HCT116 (cell line): ENCODE results near the gene SH2D6. TPM values are rescaled to one million over a fixed set of nuclear protein-coding genes. Genes with fewer than 3 reads are reported as not detected.

Experiments
- ATAC-seq: fragments of 200-7000 bp; cut with Tn5 transposase; 2 replicates; pipeline ENCODE4 v1.9.1; 2020; ENCODE audit warnings: mild to moderate bottlenecking, moderate library complexity
- BruUV-seq: library from RNA; stranded (reverse); fragments of 400-500 nt; replicated peaks from 2 replicates; lab custom pipeline; 2021; lab: Mats Ljungman, UMichigan
- CTCF ChIA-PET: fragments of 300-600 bp; sonication (Branson Sonifier 250); formaldehyde crosslinking; loops from one replicate; lab custom pipeline; 2021; ENCODE audit warnings: antibody characterized with exemption; lab: Charles Lee
- POLR2A ChIA-PET: fragments of 300-600, 350-600 bp; sonication (Branson Sonifier 250); formaldehyde crosslinking; loops from one replicate; lab custom pipeline; 2021; ENCODE audit warnings: antibody characterized with exemption; lab: Charles Lee
- RAD21 ChIA-PET, 2 experiments: fragments of 300-600 bp; sonication (Branson Sonifier 250); formaldehyde crosslinking; loops; one replicate each; lab custom pipeline; 2023; ENCODE audit warnings: low total read pairs in 2 of 2; ENCODE audit not compliant: uncharacterized antibody in 2 of 2, unreplicated experiment in 2 of 2, low non-redundant PET in 1 of 2; lab: Charles Lee
- DNase-seq: peaks from one replicate; pipeline ENCODE4 v3.0.0-alpha.2; 2010; ENCODE audit warnings: low read depth, low spot score
- H2AFZ ChIP-seq: fragments of 200-600 bp; shearing (Covaris generic), sonication (generic); 2 replicates; pipeline ENCODE4 v1.6.1; 2017; ENCODE audit warnings: low read depth, mixed run types, mixed read lengths, antibody characterized with exemption, low read length; ENCODE audit not compliant: poor library complexity, severe bottlenecking
- H3K27ac ChIP-seq: 2 replicates; pipeline ENCODE4 v1.5.1; 2012; ENCODE audit warnings: low read depth, low read length
- H3K27me3 ChIP-seq: fragments of 200-600 bp; sonication (generic); 2 replicates; pipeline ENCODE4 v1.6.1; 2016; ENCODE audit warnings: mixed run types, low read length, mixed read lengths; ENCODE audit not compliant: insufficient read depth
- H3K36me3 ChIP-seq, 2 experiments: fragments of 200-500 bp in 1 of 2; fragments of 200-600 bp in 1 of 2; sonication (Bioruptor generic) in 1 of 2; sonication (generic) in 1 of 2; 2 replicates each; pipeline versions ENCODE4 v1.5.1 to v1.6.1; 2014 to 2016; ENCODE audit warnings: low read length in 2 of 2, inconsistent platforms in 1 of 2, mixed read lengths in 1 of 2, mixed run types in 1 of 2; ENCODE audit not compliant: insufficient read depth in 2 of 2, control insufficient read depth in 1 of 2
- H3K4me1 ChIP-seq, 2 experiments: fragments of 200-600 bp in 1 of 2; sonication (generic) in 1 of 2; 2 replicates each; pipeline versions ENCODE4 v1.5.1 to v1.6.1; 2012 to 2017; ENCODE audit warnings: low read length in 2 of 2, inconsistent platforms in 1 of 2, mild to moderate bottlenecking in 1 of 2, mixed read lengths in 1 of 2, mixed run types in 1 of 2, moderate library complexity in 1 of 2; ENCODE audit not compliant: insufficient read depth in 2 of 2, control insufficient read depth in 1 of 2
- H3K4me2 ChIP-seq: fragments of 200-600 bp; sonication (generic); 2 replicates; pipeline ENCODE4 v1.6.1; 2017; ENCODE audit warnings: mixed run types, low read length, mixed read lengths
- H3K4me3 ChIP-seq, 2 experiments: fragments of 200-600 bp in 1 of 2; sonication (generic) in 1 of 2; replicated peaks in 1 of 2; 2 replicates each; pipeline ENCODE4 v1.5.1; 2011 to 2016; ENCODE audit warnings: low read length in 2 of 2, control low read depth in 1 of 2, low read depth in 1 of 2, mild to moderate bottlenecking in 1 of 2, mixed read lengths in 1 of 2, mixed run types in 1 of 2
- H3K79me2 ChIP-seq: fragments of 200-600 bp; sonication (generic); 2 replicates; pipeline ENCODE4 v1.6.1; 2017; ENCODE audit warnings: mild to moderate bottlenecking, mixed run types, low read length, moderate library complexity, mixed read lengths; ENCODE audit not compliant: insufficient read depth
- H3K9ac ChIP-seq: fragments of 200-600 bp; sonication (generic); 2 replicates; pipeline ENCODE4 v1.6.1; 2016; ENCODE audit warnings: low read length, mixed read lengths
- H3K9me2 ChIP-seq: fragments of 200-600 bp; sonication (generic), shearing (Covaris generic); 2 replicates; pipeline ENCODE4 v1.6.1; 2017; ENCODE audit warnings: mixed run types, mild to moderate bottlenecking, moderate library complexity; ENCODE audit not compliant: insufficient read depth
- H3K9me3 ChIP-seq, 2 experiments: fragments of 200-500 bp in 1 of 2; fragments of 200-600 bp in 1 of 2; sonication (Bioruptor generic) in 1 of 2; sonication (generic) in 1 of 2; 2 replicates each; pipeline ENCODE4 v1.6.1; 2014 to 2017; ENCODE audit warnings: low read length in 2 of 2, mixed read lengths in 2 of 2, inconsistent platforms in 1 of 2, low read depth in 1 of 2, mild to moderate bottlenecking in 1 of 2, mixed run types in 1 of 2, moderate library complexity in 1 of 2; ENCODE audit not compliant: control insufficient read depth in 1 of 2, insufficient read depth in 1 of 2
- H4K20me1 ChIP-seq: fragments of 200-600 bp; sonication (generic), shearing (Covaris generic); 2 replicates; pipeline ENCODE4 v1.6.1; 2017; ENCODE audit warnings: mixed run types, mild to moderate bottlenecking, moderate library complexity; ENCODE audit not compliant: insufficient read depth
- CEBPB ChIP-seq: IDR thresholded peaks from 2 replicates; pipeline ENCODE4 v1.6.1; 2012; ENCODE audit warnings: low read depth
- EGR1 ChIP-seq: IDR thresholded peaks from 2 replicates; pipeline ENCODE4 v1.6.1; 2012; ENCODE audit warnings: low read depth
- ELF1 ChIP-seq: IDR thresholded peaks from 2 replicates; pipeline ENCODE4 v1.6.1; 2012; ENCODE audit warnings: low read depth, borderline replicate concordance
- EZH2 ChIP-seq: fragments of 200-600 bp; sonication (generic); IDR thresholded peaks from 2 replicates; pipeline ENCODE4 v1.6.1; 2017; ENCODE audit warnings: antibody characterized with exemption, mixed run types
- FOSL1 ChIP-seq: IDR thresholded peaks from 2 replicates; pipeline ENCODE4 v1.6.1; 2012; ENCODE audit warnings: low read depth
- JUND ChIP-seq: IDR thresholded peaks from 2 replicates; pipeline ENCODE4 v1.6.1; 2012
- POLR2AphosphoS5 ChIP-seq: IDR thresholded peaks from 2 replicates; pipeline ENCODE4 v1.6.1; 2011; ENCODE audit warnings: mild to moderate bottlenecking, low read depth, low read length, moderate library complexity
- RAD21 ChIP-seq: IDR thresholded peaks from 2 replicates; pipeline ENCODE4 v1.6.1; 2012; ENCODE audit warnings: low read depth, mild to moderate bottlenecking
- SP1 ChIP-seq: IDR thresholded peaks from 2 replicates; pipeline ENCODE4 v1.6.1; 2012; ENCODE audit warnings: low read depth
- ZFX ChIP-seq: fragments of 450-650 bp; IDR thresholded peaks from 2 replicates; pipeline ENCODE4 v1.6.1; 2017
- ZNF274 ChIP-seq: fragments of 200-500 bp; sonication (Bioruptor generic); IDR thresholded peaks from 2 replicates; pipeline ENCODE4 v1.6.1; 2014; ENCODE audit warnings: mild to moderate bottlenecking, low read depth, low read length, inconsistent platforms
- intact Hi-C: fragments of 100-400 bp; cut with micrococcal nuclease; formaldehyde crosslinking; loops from 2 replicates; pipeline ENCODE4 v1.10.0; 2022
- total RNA-seq: library from RNA; stranded (reverse); gene quantifications from one replicate; pipeline ENCODE4 v1.2.1, GENCODE V29; 2021; ENCODE audit not compliant: unreplicated experiment
- TF ChIP-seq, protein P1 (sequence below): IDR thresholded peaks from 2 replicates; pipeline ENCODE4 v1.6.1; 2011; ENCODE audit warnings: mild to moderate bottlenecking, low read length, moderate library complexity; ENCODE audit not compliant: insufficient replicate concordance; ENCODE audit errors: extremely low read depth
- TF ChIP-seq, protein P2 (sequence below): IDR thresholded peaks from 2 replicates; pipeline ENCODE4 v1.6.1; 2012
- TF ChIP-seq, protein P3 (sequence below): IDR thresholded peaks from 2 replicates; pipeline ENCODE4 v1.6.1; 2012

The SH2D6 gene
- total RNA-seq, 1 experiment from 2014 or later, result 2.7 TPM

DNA sequence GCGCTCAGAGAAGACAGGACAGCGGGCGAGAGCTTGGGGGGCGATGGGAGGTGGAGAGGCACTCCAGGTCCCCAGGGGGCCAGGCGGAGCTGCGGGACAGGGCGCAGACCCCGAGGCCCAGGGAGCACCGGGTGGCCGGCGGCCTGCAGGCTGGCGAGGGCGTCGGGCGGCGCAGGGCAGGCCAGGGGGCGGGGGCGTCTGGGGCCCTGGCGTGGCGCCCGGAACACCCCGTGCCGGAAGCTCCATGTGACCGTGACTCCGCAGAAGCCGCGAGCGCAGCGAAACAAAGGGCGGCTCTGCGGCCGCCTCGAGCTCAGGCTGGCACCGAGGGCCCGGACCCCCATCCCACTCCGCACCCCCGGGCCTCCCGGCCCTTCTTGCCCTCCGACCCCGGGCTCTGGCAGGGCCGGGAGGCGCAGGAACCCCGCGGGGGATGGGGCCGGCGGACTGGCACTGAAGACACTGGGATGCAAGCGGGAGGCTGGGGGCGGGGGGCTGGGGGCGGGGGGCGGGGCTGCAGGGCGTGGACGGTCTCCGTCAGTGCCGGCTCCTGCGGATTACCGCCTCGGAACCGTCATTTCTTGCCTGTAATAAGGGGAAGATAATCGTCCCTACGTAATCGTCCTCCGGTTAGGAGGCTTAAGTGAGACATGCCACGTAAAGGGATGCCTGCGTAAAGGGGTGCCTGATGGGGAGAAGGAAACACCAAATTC is 19.1 kb downstream of the SH2D6 start:
- TF ChIP-seq JUND, result no peak
- no peak for TF ChIP-seq EZH2
- no peak for TF ChIP-seq SP1
- TF ChIP-seq, protein P1, sequence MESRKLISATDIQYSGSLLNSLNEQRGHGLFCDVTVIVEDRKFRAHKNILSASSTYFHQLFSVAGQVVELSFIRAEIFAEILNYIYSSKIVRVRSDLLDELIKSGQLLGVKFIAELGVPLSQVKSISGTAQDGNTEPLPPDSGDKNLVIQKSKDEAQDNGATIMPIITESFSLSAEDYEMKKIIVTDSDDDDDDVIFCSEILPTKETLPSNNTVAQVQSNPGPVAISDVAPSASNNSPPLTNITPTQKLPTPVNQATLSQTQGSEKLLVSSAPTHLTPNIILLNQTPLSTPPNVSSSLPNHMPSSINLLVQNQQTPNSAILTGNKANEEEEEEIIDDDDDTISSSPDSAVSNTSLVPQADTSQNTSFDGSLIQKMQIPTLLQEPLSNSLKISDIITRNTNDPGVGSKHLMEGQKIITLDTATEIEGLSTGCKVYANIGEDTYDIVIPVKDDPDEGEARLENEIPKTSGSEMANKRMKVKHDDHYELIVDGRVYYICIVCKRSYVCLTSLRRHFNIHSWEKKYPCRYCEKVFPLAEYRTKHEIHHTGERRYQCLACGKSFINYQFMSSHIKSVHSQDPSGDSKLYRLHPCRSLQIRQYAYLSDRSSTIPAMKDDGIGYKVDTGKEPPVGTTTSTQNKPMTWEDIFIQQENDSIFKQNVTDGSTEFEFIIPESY, result no peak
- no peak for TF ChIP-seq CEBPB
- no peak for TF ChIP-seq RAD21
- TF ChIP-seq POLR2AphosphoS5, result no peak
- no peak for TF ChIP-seq FOSL1
- no peak for TF ChIP-seq EGR1
- TF ChIP-seq, protein P2, sequence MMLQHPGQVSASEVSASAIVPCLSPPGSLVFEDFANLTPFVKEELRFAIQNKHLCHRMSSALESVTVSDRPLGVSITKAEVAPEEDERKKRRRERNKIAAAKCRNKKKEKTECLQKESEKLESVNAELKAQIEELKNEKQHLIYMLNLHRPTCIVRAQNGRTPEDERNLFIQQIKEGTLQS, result no peak
- no peak for TF ChIP-seq ZNF274
- TF ChIP-seq, protein P3, sequence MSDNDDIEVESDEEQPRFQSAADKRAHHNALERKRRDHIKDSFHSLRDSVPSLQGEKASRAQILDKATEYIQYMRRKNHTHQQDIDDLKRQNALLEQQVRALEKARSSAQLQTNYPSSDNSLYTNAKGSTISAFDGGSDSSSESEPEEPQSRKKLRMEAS, result no peak
- TF ChIP-seq ELF1, result no peak
- TF ChIP-seq ZFX, result no peak
- Histone ChIP-seq H3K9me2 (no peaks in the 10 kb centered on the region), H3K27ac (no peak overlapping the region), H3K4me1 (peaks cover 22 to 30% of the 10 kb centered on the region in 2 experiments), H3K4me3 (no peak overlapping the region), H3K27me3 (no peaks in the 10 kb centered on the region), H4K20me1 (no peaks in the 10 kb centered on the region), H3K9ac (no peak overlapping the region), H3K4me2 (no peak overlapping the region), H3K79me2 (no peaks in the 10 kb centered on the region), H2AFZ (no peak overlapping the region), H3K36me3 (no peaks in the 10 kb centered on the region), H3K9me3 (no peaks in the 10 kb centered on the region)
- intact Hi-C loops, result no loop called here
- RAD21 ChIA-PET, result no interaction called here
- CTCF ChIA-PET, result interaction anchor here (1.4 kb wide), 1 partner anchor 18 kb away, joined by 3 read pairs; no protein-coding TSS in a partner anchor
- no peak for ATAC-seq
- no TSS peak for BruUV-seq
- DNase-seq, result no peak
- POLR2A ChIA-PET, result interaction anchor here (4.1 kb wide), 1 partner anchor 101 kb away, joined by 11 read pairs; the partner anchor contains the start of gene MAT2A
